VCaP (cell line): ENCODE data around the gene KRTAP12-4.
"Not testable (repeated sequence)": the region's sequence is repeated elsewhere in the genome, so short reads cannot be mapped to it uniquely, and the experiment has no call there.

Experiments
- H3K27ac ChIP-seq: fragments of 450-650 bp; 2 replicates; pipeline ENCODE4 v1.5.1; 2017
- TF ChIP-seq, protein P1 (sequence below): fragments of 450-650 bp; conservative IDR thresholded peaks from 2 replicates; pipeline ENCODE4 v1.5.1; 2017; ENCODE audit warnings: mild to moderate bottlenecking, moderate library complexity

The KRTAP12-4 gene

DNA sequence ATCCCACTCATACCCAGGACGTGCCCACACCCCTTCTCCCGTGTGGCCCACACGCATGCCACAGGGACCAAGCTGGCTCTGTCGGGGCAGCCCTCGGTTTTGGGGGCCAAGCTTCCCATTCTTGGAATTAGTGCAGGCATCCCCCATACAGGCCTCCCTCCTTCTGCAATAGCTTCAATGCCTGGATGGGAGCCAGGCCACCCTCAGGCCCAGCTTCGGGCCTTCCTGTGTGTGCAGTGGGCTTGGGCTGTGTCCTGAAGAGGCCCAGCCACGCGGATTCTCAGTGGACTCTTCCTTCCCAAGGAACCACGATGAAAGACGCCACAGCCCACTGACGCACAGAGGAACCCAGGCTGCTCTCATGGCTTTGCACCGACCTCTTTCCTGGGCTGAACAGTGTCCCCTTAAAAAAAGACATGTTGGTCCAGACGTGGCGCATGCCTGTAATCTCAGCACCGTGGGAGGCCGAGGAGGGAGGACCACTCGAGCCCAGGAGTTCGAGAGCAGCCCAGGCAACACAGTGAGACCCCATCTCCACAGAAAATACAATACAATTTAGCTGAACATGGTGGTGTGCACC lies 4.8 kb downstream of the KRTAP12-4 start:
- TF ChIP-seq, protein P1, sequence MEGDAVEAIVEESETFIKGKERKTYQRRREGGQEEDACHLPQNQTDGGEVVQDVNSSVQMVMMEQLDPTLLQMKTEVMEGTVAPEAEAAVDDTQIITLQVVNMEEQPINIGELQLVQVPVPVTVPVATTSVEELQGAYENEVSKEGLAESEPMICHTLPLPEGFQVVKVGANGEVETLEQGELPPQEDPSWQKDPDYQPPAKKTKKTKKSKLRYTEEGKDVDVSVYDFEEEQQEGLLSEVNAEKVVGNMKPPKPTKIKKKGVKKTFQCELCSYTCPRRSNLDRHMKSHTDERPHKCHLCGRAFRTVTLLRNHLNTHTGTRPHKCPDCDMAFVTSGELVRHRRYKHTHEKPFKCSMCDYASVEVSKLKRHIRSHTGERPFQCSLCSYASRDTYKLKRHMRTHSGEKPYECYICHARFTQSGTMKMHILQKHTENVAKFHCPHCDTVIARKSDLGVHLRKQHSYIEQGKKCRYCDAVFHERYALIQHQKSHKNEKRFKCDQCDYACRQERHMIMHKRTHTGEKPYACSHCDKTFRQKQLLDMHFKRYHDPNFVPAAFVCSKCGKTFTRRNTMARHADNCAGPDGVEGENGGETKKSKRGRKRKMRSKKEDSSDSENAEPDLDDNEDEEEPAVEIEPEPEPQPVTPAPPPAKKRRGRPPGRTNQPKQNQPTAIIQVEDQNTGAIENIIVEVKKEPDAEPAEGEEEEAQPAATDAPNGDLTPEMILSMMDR = no peak
- no peak overlapping the region for H3K27ac ChIP-seq

DNA sequence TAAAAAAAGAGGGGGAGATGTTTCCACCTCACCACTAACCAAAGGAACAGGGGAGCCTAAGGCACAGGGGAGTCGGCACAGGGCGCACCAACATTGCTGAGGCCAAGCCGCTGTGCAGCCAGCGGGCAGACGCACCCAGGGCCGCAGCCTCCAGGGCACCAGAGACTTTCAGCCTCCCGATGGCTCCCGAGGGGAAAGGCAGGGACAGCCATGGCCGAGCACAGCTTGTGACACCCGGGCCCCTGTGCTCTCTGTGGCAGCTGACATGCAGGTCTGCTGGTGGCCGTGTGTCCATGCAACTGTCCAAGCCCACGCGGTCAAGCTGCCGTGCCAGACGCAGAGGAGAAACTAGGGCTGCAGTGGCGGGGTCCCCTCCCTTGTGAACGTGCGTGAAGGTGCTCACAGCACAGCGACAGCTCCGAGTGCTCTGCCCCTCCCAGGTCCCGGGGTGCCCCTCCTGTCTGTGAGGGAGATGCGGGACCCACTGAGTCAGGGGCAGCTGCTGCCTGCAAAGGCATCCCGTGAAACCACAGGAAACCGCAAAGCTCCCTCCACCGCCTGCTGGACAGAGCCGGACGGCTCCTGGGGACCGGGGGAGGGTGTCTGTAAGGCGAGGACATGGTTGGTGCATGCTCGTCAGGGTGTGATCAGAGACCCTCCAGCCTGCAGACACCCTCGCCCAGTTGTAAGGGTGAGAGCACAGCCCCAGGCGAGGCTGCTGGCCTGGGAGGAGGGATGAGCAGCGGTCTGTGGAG lies 5.7 kb downstream of the KRTAP12-4 start:
- H3K27ac ChIP-seq = no peak overlapping the region
- TF ChIP-seq, protein P1 = no peak

DNA sequence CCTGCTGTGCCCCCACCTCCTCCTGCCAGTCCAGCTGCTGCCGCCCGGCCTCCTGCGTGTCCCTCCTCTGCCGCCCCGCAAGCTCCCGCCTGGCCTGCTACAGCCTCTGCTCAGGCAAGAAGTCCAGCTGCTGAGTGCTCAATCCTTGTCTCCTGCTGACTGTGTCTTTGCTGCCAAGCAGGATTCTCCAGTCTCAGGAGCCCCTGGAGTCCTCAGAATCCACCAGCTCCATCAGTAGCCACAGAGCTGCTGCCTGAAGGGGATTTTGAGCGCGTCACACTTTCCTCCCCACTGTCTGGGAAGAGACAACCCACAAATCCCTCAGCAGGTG lies 7.3 kb downstream of the KRTAP12-4 start:
- H3K27ac ChIP-seq = no peak overlapping the region
- TF ChIP-seq, protein P1 = no peak

DNA sequence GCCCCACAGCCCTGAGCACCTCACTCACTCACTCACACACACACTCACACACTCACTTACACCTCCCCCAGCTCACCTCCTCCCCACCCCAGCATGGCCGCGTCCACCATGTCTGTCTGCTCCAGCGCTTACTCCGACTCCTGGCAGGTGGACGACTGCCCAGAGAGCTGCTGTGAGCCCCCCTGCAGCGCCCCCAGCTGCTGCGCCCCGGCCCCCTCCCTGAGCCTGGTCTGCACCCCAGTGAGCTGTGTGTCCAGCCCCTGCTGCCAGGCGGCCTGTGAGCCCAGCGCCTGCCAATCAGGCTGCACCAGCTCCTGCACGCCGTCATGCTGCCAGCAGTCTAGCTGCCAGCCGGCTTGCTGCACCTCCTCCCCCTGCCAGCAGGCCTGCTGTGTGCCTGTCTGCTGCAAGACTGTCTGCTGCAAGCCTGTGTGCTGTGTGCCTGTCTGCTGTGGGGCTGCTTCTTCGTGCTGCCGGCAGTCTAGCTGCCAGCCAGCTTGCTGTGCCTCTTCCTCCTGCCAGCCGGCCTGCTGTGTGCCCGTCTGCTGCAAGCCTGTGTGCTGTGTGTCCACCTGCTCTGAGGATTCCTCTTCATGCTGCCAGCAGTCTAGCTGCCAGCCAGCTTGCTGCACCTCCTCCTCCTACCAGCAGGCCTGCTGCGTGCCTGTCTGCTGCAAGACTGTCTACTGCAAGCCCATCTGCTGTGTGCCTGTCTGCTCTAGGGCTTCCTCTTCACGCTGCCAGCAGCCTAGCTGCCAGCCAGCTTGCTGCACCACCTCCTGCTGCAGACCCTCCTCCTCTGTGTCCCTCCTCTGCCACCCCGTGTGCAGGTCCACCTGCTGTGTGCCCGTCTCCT lies 7.9 kb downstream of the KRTAP12-4 start, which contains the start of gene KRTAP10-11:
TSS of gene KRTAP10-11 (plus strand) at position 49 of the 856 bp plus-strand sequence. CDS start at position 94, 45 bp downstream.
- not testable (repeated sequence) for H3K27ac ChIP-seq

DNA sequence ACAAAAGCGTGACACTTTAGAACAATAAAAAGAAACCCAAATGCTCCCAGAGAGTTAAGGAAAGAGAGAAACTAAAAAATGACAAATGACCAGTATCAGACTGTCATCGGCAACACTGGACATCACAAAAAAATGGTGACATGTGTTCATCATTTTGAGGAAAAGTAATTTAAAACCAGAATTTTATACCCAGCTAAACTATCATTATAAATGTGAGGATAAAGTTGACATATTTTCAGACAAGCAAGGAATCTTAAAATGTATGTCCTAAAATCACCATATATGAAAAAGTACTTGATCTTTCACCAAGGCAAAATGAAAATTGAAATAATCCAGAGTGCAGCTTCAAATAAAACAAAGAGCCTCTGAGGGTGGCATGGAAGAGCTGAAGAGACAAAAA lies 9.6 kb downstream of the KRTAP12-4 start:
- no peak overlapping the region for H3K27ac ChIP-seq
- TF ChIP-seq, protein P1 = no peak

DNA sequence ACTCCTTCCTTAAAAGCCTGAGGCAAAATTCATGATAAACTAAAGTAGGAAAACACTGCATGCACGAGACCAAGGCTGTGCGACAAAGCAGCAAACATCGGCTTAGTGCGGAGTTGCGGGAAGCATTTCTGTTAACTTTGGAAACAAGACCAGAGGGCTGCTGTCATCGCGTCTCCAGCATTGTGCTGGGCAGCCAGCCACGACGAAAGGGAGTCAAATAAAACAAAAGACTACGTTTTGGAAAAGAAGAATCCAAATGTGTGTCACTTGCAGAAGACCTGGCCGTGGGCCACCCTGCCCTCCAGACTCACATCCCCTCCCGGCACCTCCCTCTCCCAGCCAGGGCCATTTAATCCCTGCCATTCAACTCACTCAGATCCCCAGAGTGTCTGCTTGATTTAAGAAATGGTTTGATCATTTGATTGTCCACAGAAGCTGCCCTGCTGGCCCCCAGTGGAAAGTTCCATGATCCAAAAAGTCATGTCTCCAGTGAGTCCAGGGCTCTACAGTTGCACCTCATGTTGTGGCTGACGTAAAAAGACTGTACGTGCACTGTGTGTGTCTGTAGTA lies 10.6 kb downstream of the KRTAP12-4 start:
- TF ChIP-seq, protein P1 = no peak

DNA sequence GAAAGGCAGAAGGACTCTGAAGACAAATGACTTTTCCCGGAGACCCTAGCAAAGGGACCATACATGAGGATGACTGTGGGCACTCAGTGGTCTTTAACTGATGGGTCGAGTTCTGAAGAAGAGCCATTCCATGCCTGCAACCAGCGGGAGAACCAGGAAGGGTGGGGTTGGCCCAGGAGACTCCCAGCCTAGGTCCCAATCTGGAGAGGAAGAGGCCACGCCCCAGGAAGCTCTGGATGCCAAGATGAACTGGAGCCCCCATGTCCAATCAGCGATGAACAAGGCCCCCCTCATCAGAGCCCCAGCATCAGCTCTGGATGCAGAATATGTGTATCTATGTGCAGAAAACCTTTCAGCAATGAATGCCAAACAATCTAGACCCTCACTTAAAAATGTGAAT lies 13.7 kb downstream of the KRTAP12-4 start:
- TF ChIP-seq, protein P1 = no peak
- H3K27ac ChIP-seq = no peak overlapping the region

More for the DNA sequence above, 10.6 kb downstream of the KRTAP12-4 start:
- peak overlapping the region; percentile 12; the same call in 1 of the 2 replicates for H3K27ac ChIP-seq
